Testis (tissue), 3 donors: ENCODE results near the gene CLIC3. TPM values are rescaled to one million over a fixed set of nuclear protein-coding genes. Genes with fewer than 3 reads are reported as not detected.

Experiments used
- DNase-seq: peaks from one replicate; pipeline ENCODE4 v3.0.0-alpha.2; 2019
- H3K27ac ChIP-seq, 2 donors: fragments of 200-600 bp; sonication (generic); one replicate each; pipeline ENCODE4 v1.5.1; 2019
- H3K27me3 ChIP-seq: fragments of 200-600 bp; sonication (generic); one replicate; pipeline ENCODE4 v1.5.1; 2019
- H3K36me3 ChIP-seq: fragments of 200-600 bp; sonication (generic); one replicate; pipeline ENCODE4 v1.5.1; 2017; ENCODE audit warnings: low read depth; ENCODE audit errors: missing control alignments
- H3K4me1 ChIP-seq: fragments of 200-600 bp; sonication (generic); one replicate; pipeline ENCODE4 v1.5.1; 2019
- H3K4me3 ChIP-seq, 2 donors: fragments of 200-600 bp; sonication (generic); one replicate each; pipeline ENCODE4 v1.5.1; 2017 to 2019
- H3K9me3 ChIP-seq: fragments of 200-600 bp; sonication (generic); one replicate; pipeline ENCODE4 v1.5.1; 2017
- POLR2A ChIP-seq: fragments of 450-650 bp; IDR thresholded peaks from one replicate; pipeline ENCODE4 v1.6.1; 2017; ENCODE audit warnings: antibody characterized with exemption, mild to moderate bottlenecking, moderate library complexity
- WGBS, 2 donors: methylation state at CpG; one replicate each; pipeline ENCODE4 v1.1.5; 2018; 5-methylcytosine and 5-hydroxymethylcytosine counted together
- intact Hi-C: fragments of 100-400 bp; cut with DNase I; formaldehyde crosslinking; loops from one replicate; pipeline ENCODE4 v1.15.1; 2023; ENCODE audit warnings: low total_unique reads
- polyA plus RNA-seq: library from polyadenylated mRNA; stranded (reverse); fragments of 350-450 nt; fragmentation: Illumina TruSeq; extraction: RNeasy Lipid Tissue Mini Kit (QIAGEN cat#74804); gene quantifications from one replicate; pipeline ENCODE4 v1.2.3, GENCODE V29; 2014; ENCODE audit warnings: low read depth, low replicate concordance; ENCODE audit not compliant: insufficient read depth
- total RNA-seq, 2 donors: library from RNA; depleted of rRNA; stranded (reverse); fragments of >200 nt; gene quantifications; one replicate each; pipeline ENCODE4 v1.2.3, GENCODE V29; 2016
- TF ChIP-seq, protein P1 (sequence below), 3 experiments: fragments of 450-650 bp in 2 of 3; fragments of 200-600 bp in 1 of 3; sonication (generic) in 1 of 3; IDR thresholded peaks; one replicate each; pipeline ENCODE4 v1.5.1; 2016 to 2019; ENCODE audit warnings: antibody characterized with exemption in 3 of 3, mild to moderate bottlenecking in 2 of 3, moderate library complexity in 1 of 3

CLIC3 gene
- total and polyA plus RNA-seq, 3 donors from 2014 or later, result 1.8 to 2.8 (median 1.9) TPM

DNA sequence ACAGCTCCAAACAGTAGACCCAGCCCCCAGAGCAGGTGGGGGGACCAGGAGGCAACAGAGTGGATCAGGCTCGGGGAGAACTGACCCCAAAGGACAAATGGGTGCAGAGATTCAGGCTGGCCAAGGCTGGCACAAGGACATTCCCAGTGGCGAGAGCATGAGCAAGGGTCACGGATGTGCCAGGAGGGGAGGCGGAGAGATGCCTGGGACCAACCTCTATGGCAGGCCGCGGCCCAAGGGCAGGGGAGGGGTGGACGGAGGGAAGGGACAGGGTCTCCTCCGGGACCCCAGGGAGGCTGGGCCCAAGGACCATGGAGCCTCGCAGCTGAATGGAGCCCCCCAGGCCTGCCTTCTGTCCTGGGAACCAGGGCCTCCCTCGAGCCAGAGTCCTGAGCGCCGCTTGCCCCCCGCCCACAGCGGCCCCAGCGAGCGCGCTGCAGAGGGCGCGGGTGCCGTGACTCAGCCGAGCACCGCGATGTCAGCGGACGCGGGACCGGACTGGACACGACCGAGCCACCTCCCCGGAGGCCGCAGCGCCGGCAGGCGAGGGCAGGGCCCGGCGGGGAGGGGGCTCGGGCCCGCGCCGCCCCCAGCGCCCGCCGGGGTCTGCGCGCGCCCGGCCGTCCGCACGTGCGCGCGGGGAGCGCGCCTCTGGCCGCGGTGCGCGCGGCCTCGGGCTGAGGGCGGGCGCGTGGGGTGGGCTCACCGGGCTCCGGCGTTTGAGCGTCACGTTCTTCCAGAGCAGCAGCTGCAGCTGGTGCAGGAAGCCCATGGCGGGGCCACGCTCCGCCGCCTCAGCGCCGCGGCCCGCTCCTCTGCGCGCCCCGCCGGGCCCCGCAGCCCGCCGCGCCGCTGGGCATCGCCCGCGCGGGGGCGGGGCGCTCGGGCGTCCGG lies 31.2 kb upstream of the CLIC3 start, which contains the start of gene ABCA2:
ABCA2 (minus strand) TSS at position 869 of the 894 bp plus-strand sequence; CDS start at position 772, 97 bp downstream.
- Histone ChIP-seq H3K9me3 (no peaks in the 10 kb centered on the region), H3K4me3 (peak within 1 kb of the TSS; percentile 56 to 60), H3K4me1 (peaks cover 28% of the 10 kb centered on the region), H3K27me3 (no peaks in the 10 kb centered on the region), H3K27ac (no peak within 1 kb of the TSS), H3K36me3 (no peaks in the 10 kb centered on the region)
- intact Hi-C loops, result loop anchor here (5.0 kb wide), 1 partner anchor 240 kb away; no protein-coding TSS in a partner anchor
- 4 to 18% methylated on average over 9 to 49 of the region's 95 CpGs for WGBS, 2 donors
- TF ChIP-seq, protein P1, sequence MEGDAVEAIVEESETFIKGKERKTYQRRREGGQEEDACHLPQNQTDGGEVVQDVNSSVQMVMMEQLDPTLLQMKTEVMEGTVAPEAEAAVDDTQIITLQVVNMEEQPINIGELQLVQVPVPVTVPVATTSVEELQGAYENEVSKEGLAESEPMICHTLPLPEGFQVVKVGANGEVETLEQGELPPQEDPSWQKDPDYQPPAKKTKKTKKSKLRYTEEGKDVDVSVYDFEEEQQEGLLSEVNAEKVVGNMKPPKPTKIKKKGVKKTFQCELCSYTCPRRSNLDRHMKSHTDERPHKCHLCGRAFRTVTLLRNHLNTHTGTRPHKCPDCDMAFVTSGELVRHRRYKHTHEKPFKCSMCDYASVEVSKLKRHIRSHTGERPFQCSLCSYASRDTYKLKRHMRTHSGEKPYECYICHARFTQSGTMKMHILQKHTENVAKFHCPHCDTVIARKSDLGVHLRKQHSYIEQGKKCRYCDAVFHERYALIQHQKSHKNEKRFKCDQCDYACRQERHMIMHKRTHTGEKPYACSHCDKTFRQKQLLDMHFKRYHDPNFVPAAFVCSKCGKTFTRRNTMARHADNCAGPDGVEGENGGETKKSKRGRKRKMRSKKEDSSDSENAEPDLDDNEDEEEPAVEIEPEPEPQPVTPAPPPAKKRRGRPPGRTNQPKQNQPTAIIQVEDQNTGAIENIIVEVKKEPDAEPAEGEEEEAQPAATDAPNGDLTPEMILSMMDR (IDR thresholded peaks at IDR 0.05), result no peak
- no peak for TF ChIP-seq POLR2A
- DNase-seq, result no peak

DNA sequence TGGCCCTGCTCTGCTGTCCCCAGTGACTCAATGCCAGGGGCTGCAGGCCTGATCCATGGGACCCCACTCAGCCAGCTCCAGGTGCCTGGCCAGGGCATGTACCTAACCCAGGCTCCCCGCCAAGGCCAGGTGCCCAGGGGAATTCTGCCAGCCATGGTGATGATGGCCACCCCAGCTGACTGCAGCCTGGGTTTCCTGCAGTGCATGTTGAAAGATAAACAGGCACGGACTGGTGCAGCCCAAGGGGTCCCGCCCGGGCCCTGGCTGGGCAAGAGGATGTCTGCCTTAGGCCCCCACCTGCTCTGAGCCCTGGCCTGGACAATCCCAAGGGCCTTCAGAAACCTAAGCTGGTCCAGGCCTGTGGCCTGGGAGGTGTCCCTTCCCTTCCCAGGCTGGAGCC lies 30.5 kb upstream of the CLIC3 start:
- WGBS, 2 donors, result 85% methylated on average over 4 of the region's 4 CpGs; no CpG with 5 or more reads in 1 of the 2 donors
- no peak for DNase-seq
- intact Hi-C loops, result loop anchor here (5.0 kb wide), 1 partner anchor 240 kb away; no protein-coding TSS in a partner anchor
- Histone ChIP-seq H3K27ac (no peak overlapping the region), H3K9me3 (no peaks in the 10 kb centered on the region), H3K4me1 (peaks cover 28% of the 10 kb centered on the region), H3K36me3 (no peaks in the 10 kb centered on the region), H3K27me3 (no peaks in the 10 kb centered on the region), H3K4me3 (no peak overlapping the region)
- TF ChIP-seq POLR2A, result no peak
- TF ChIP-seq, protein P1 (IDR thresholded peaks at IDR 0.05), result no peak

- Histone ChIP-seq H3K4me3 (no peak overlapping the region), H3K27ac (no peak overlapping the region)
- intact Hi-C loops, result loop anchor here (5.0 kb wide), 1 partner anchor 239 kb away; no protein-coding TSS in a partner anchor
Observed at GRCh38 chr9:137026384-137026783, 30.0 kb upstream of the CLIC3 start.

GRCh38 chr9:137025517-137025966 lies 29.2 kb upstream of the CLIC3 start:
- H3K4me1 ChIP-seq, result peaks cover 25% of the 10 kb centered on the region

More at GRCh38 chr9:137026384-137026783, 30.0 kb upstream of the CLIC3 start:
- Histone ChIP-seq H3K27me3 (no peaks in the 10 kb centered on the region), H3K4me1 (peaks cover 25% of the 10 kb centered on the region), H3K9me3 (no peaks in the 10 kb centered on the region), H3K36me3 (no peaks in the 10 kb centered on the region)
- TF ChIP-seq, protein P1 (IDR thresholded peaks at IDR 0.05), result no peak
- no peak for TF ChIP-seq POLR2A
- no peak for DNase-seq
- WGBS, 2 donors, result 100% methylated on average over 1 to 2 of the region's 2 CpGs

More at GRCh38 chr9:137025517-137025966, 29.2 kb upstream of the CLIC3 start:
- no peak overlapping the region for H3K4me3 ChIP-seq
- H3K36me3 ChIP-seq, result no peaks in the 10 kb centered on the region
- intact Hi-C loops, result loop anchor here (5.0 kb wide), 1 partner anchor 238 kb away; no protein-coding TSS in a partner anchor
- no peaks in the 10 kb centered on the region for H3K27me3 ChIP-seq
- no peak for TF ChIP-seq POLR2A
- TF ChIP-seq, protein P1 (IDR thresholded peaks at IDR 0.05), result no peak
- H3K9me3 ChIP-seq, result no peaks in the 10 kb centered on the region
- WGBS, 2 donors, result 60 to 63% methylated on average over 2 to 21 of the region's 21 CpGs
- no peak overlapping the region for H3K27ac ChIP-seq
- peak; percentile 77 for DNase-seq
